Gastroesophageal sphincter (tissue), 4 donors: ENCODE data around the gene SLC12A6. TPM values are rescaled to one million over a fixed set of nuclear protein-coding genes. Genes with fewer than 3 reads are reported as not detected.
"Not testable (repeated sequence)": the region's sequence is repeated elsewhere in the genome, so short reads cannot be mapped to it uniquely, and the experiment has no call there.

ENCODE experiments used
- ATAC-seq: fragments of 150-250 bp; one replicate; pipeline ENCODE4 v1.9.1; 2016; ENCODE audit warnings: mild to moderate bottlenecking, moderate library complexity
- H3K27ac ChIP-seq, 4 donors: fragments of 200-600 bp; sonication (generic) in 3 of 4; 1 replicate in 3 of 4; 2 replicates in 1 of 4; pipeline ENCODE4 v1.5.1; 2016 to 2019
- H3K27me3 ChIP-seq: fragments of 200-600 bp; sonication (generic); one replicate; pipeline ENCODE4 v1.5.1; 2019
- H3K36me3 ChIP-seq, 2 donors: fragments of 200-600 bp; sonication (generic); one replicate each; pipeline ENCODE4 v1.5.1; 2019; ENCODE audit warnings: control low read depth in 1 of 2
- H3K4me1 ChIP-seq, 3 donors: fragments of 200-600 bp; sonication (generic); 1 replicate in 2 of 3; 2 replicates in 1 of 3; pipeline ENCODE4 v1.5.1; 2016 to 2019; ENCODE audit warnings: control low read depth in 2 of 3
- H3K4me3 ChIP-seq, 2 donors: fragments of 200-600 bp; sonication (generic); one replicate each; pipeline ENCODE4 v1.5.1; 2019; ENCODE audit warnings: mild to moderate bottlenecking in 1 of 2, moderate library complexity in 1 of 2
- H3K9me3 ChIP-seq, 3 donors: fragments of 200-600 bp; sonication (generic); one replicate each; pipeline ENCODE4 v1.5.1; 2017 to 2019; ENCODE audit warnings: control low read depth in 2 of 3
- EP300 ChIP-seq: sonication (generic); formaldehyde crosslinking; IDR thresholded peaks from one replicate; pipeline ENCODE4 v1.6.1; 2017; ENCODE audit warnings: antibody characterized with exemption, mild to moderate bottlenecking
- POLR2A ChIP-seq, 2 donors: fragments of 450-650 bp; IDR thresholded peaks; one replicate each; pipeline ENCODE4 v1.6.1; 2017; ENCODE audit warnings: antibody characterized with exemption in 2 of 2, mild to moderate bottlenecking in 2 of 2, moderate library complexity in 1 of 2
- POLR2AphosphoS5 ChIP-seq: sonication (generic); formaldehyde crosslinking; IDR thresholded peaks from one replicate; pipeline ENCODE4 v1.6.1; 2017; ENCODE audit warnings: antibody characterized with exemption
- WGBS, 2 donors: methylation state at CpG; one replicate each; pipeline ENCODE4 v1.1.5; 2018; ENCODE audit warnings: low coverage in 1 of 2; 5-methylcytosine and 5-hydroxymethylcytosine counted together
- small RNA-seq, 4 donors: library from RNA; depleted of rRNA; stranded (forward); fragments of <200 nt; gene quantifications; one replicate each; pipeline ENCODE3, GENCODE V24; 2016
- total RNA-seq, 4 donors: library from RNA; depleted of rRNA; stranded (reverse); fragments of >200 nt; gene quantifications; one replicate each; pipeline ENCODE4 v1.1.0, GENCODE V29; 2016
- TF ChIP-seq, protein P1 (sequence below), 4 experiments: fragments of 200-600 bp in 2 of 4; fragments of 450-650 bp in 2 of 4; sonication (generic) in 1 of 4; IDR thresholded peaks; one replicate each; pipeline ENCODE4 v1.5.1; 2017 to 2019; ENCODE audit warnings: antibody characterized with exemption in 4 of 4, mild to moderate bottlenecking in 2 of 4, moderate library complexity in 2 of 4

The SLC12A6 gene
- total RNA-seq, 4 donors from 2014 or later: 12.0 to 19.0 (median 15.7) TPM

DNA sequence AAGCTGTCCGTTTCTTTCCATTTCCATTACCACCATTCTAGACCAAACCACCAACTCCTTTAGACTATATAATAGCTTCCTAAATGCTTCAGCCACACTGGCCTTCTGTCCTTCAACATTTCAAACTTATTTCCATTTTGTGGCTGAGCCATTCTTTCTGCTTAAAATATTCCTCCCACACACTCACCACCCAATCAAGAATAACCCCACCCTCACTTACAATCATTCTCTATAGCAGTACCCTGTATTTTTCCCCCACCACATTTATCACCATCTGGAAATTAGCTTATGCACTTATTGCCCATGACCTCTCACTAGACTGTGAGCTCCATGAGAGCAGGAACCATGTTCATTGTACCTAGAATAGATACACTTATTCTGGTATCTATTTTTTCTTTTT, 134.3 kb downstream of the SLC12A6 start:
- peaks cover 0 to 8% of the 10 kb centered on the region in 2 donors for H3K36me3 ChIP-seq
- H3K4me1 ChIP-seq: peaks cover 0 to 10% (median 3%) of the 10 kb centered on the region in 3 donors
- TF ChIP-seq, protein P1, sequence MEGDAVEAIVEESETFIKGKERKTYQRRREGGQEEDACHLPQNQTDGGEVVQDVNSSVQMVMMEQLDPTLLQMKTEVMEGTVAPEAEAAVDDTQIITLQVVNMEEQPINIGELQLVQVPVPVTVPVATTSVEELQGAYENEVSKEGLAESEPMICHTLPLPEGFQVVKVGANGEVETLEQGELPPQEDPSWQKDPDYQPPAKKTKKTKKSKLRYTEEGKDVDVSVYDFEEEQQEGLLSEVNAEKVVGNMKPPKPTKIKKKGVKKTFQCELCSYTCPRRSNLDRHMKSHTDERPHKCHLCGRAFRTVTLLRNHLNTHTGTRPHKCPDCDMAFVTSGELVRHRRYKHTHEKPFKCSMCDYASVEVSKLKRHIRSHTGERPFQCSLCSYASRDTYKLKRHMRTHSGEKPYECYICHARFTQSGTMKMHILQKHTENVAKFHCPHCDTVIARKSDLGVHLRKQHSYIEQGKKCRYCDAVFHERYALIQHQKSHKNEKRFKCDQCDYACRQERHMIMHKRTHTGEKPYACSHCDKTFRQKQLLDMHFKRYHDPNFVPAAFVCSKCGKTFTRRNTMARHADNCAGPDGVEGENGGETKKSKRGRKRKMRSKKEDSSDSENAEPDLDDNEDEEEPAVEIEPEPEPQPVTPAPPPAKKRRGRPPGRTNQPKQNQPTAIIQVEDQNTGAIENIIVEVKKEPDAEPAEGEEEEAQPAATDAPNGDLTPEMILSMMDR (IDR thresholded peaks at IDR 0.05): no peak
- TF ChIP-seq EP300: no peak
- TF ChIP-seq POLR2A (IDR thresholded peaks at IDR 0.05): no peak
- no peak for TF ChIP-seq POLR2AphosphoS5
- H3K27ac ChIP-seq: no peak overlapping the region
- no peak for ATAC-seq
- no peaks in the 10 kb centered on the region for H3K9me3 ChIP-seq
- 67 to 71% methylated on average over 1 of the region's 1 CpG for WGBS, 2 donors
- no peaks in the 10 kb centered on the region for H3K27me3 ChIP-seq
- H3K4me3 ChIP-seq: no peak overlapping the region

DNA sequence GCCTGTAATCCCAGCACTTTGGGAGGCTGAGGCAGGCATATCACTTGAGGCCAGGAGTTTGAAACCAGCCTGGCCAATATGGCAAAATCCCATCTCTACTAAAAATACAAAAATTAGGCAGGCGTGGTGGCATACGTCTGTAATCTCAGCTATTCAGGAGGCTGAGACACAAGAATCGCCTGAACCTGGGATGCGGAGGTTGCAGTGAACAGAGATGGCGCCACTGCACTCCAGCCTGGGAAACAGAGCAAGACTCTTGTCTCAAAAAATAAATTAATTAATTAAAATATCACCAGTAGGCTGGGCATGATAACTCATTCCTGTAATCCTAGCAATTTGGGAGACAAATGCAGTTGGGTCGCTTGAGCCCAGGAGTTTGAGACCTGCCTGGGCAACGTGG, 144.3 kb downstream of the SLC12A6 start:
- not testable (repeated sequence) for H3K27me3 ChIP-seq, H3K36me3 ChIP-seq, H3K27ac ChIP-seq, H3K9me3 ChIP-seq, ATAC-seq, H3K4me3 ChIP-seq
- peaks cover 0 to 15% (median 0%) of the 10 kb centered on the region in 3 donors for H3K4me1 ChIP-seq
- 85 to 86% methylated on average over 7 of the region's 7 CpGs for WGBS, 2 donors

DNA sequence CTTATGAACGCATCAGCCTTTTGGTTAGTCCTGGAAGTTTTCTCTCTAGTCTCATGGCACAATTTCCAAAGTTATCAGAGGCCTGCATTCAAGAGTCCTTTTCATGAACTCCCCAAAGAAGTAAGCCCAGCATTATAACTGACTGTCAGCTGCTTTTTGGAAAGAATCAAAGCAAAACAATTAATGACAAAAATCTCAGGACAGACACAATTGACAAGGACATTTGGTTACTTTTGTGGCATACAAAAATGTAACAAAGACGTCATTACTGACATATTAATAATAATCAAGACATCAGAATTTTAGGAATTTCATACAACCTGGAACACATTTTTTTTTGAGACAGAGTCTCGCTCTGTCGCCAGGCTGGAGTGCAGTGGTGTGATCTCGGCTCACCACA, 148.9 kb downstream of the SLC12A6 start:
- ATAC-seq: no peak
- WGBS, 2 donors: 75% methylated on average over 5 of the region's 5 CpGs
- H3K4me1 ChIP-seq: peaks cover 0 to 31% (median 0%) of the 10 kb centered on the region in 3 donors
- no peaks in the 10 kb centered on the region for H3K27me3 ChIP-seq
- H3K9me3 ChIP-seq: no peaks in the 10 kb centered on the region
- no peak overlapping the region for H3K27ac ChIP-seq
- peaks cover 0 to 7% of the 10 kb centered on the region in 2 donors for H3K36me3 ChIP-seq
- no peak overlapping the region for H3K4me3 ChIP-seq
- TF ChIP-seq, protein P1 (IDR thresholded peaks at IDR 0.05): no peak
- no peak for TF ChIP-seq POLR2A (IDR thresholded peaks at IDR 0.05)
- no peak for TF ChIP-seq EP300
- no peak for TF ChIP-seq POLR2AphosphoS5

DNA sequence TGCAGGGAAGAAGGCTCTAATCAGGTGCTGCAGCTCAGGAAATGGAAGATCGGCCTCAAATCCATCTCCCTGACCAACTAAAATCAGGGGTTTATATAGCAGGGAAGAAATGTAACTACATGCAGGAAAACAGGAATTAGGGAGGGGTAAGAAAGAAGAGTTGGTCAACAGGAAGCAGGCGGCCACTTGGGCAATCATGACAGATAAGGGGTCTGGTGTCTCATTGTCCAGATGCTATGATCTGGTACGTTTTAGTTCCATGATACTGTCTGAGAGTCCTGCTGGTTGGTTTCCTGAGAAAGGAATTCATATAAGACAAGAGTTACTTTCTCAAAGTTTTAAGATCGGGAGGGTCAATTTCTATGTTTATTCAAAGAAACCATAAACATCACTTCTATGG, 151.9 kb downstream of the SLC12A6 start:
- Histone ChIP-seq H3K36me3 (peaks cover 0 to 7% of the 10 kb centered on the region in 2 donors), H3K9me3 (no peaks in the 10 kb centered on the region), H3K27ac (no peak overlapping the region), H3K4me1 (peaks cover 0 to 44% (median 0%) of the 10 kb centered on the region in 3 donors), H3K4me3 (no peak overlapping the region), H3K27me3 (no peaks in the 10 kb centered on the region)
- no peak for TF ChIP-seq POLR2A (IDR thresholded peaks at IDR 0.05)
- TF ChIP-seq, protein P1 (IDR thresholded peaks at IDR 0.05): no peak
- TF ChIP-seq EP300: no peak
- TF ChIP-seq POLR2AphosphoS5: no peak
- WGBS, 2 donors: 89 to 95% methylated on average over 3 to 4 of the region's 4 CpGs
- no peak for ATAC-seq

DNA sequence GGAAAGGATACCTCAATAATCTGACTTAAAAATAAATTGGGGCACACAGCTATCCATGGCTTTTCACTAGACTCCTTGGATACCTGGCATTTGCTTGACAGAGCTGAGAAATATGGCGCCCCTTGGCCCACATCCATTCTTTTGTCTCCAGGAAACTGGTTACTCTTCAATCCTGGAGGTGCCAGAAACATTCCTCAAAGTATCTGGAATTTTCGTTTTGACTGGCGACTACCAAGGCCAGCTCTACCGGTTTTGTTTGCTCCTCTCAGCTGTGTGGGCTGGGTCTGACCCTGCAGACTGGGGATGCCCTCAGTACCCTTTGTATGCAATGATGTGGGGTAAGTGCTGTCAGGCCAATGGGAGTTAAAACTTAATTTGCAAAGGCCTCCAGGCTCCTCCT, 154.6 kb downstream of the SLC12A6 start:
- 30 to 50% methylated on average over 1 to 4 of the region's 4 CpGs for WGBS, 2 donors
- H3K27ac ChIP-seq: no peak overlapping the region
- TF ChIP-seq POLR2AphosphoS5 (no peak), EP300 (no peak), POLR2A (IDR thresholded peaks at IDR 0.05) (no peak)
- TF ChIP-seq, protein P1 (IDR thresholded peaks at IDR 0.05): no peak
- H3K9me3 ChIP-seq: no peaks in the 10 kb centered on the region
- H3K4me3 ChIP-seq: no peak overlapping the region
- H3K4me1 ChIP-seq: peaks cover 0 to 26% (median 0%) of the 10 kb centered on the region in 3 donors
- ATAC-seq: no peak
- no peaks in the 10 kb centered on the region for H3K27me3 ChIP-seq
- H3K36me3 ChIP-seq: peaks cover 0 to 7% of the 10 kb centered on the region in 2 donors

Small RNA genes lying within 50 kb of the gene (small RNA-seq; reads per million reads assigned to genes)
- gene MIR1233-1 (0 reads per million in 4 donors), gene RF00019 (0 reads per million in 4 donors)

Other genes starting within 250 kb of the SLC12A6 start
- 10 to 100 TPM; 34.6 to 49.2 (median 43.2) TPM for gene EMC7, start 235.9 kb downstream of the SLC12A6 start, total RNA-seq
- gene PGBD4, start 235.7 kb downstream of the SLC12A6 start, total RNA-seq: 1 to 10 TPM in 3 of 4 donors, under 1 TPM in 1; 0.82 to 1.6 (median 1.4) TPM
- gene KATNBL1, start 127.7 kb downstream of the SLC12A6 start, total RNA-seq: 10 to 100 TPM; 28.6 to 60.7 (median 40.0) TPM
- gene EMC4, start 112.8 kb downstream of the SLC12A6 start, total RNA-seq: 100 to 1,000 TPM; 138 to 173 (median 161) TPM
- 100 to 1,000 TPM in 2 of 4 donors, 10 to 100 TPM in 2; 93.3 to 128 (median 108) TPM for gene NOP10, start 5.4 kb upstream of the SLC12A6 start, total RNA-seq
- under 1 TPM in 1 of 4 donors, not detected in 3; 0.12 TPM for gene NUTM1, start 5.5 kb upstream of the SLC12A6 start, total RNA-seq
- gene LPCAT4, start 29.4 kb upstream of the SLC12A6 start, total RNA-seq: 10 to 100 TPM in 3 of 4 donors, 1 to 10 TPM in 1; 6.8 to 13.5 (median 10.7) TPM
- gene GOLGA8A, start 100.0 kb upstream of the SLC12A6 start, total RNA-seq: 10 to 100 TPM in 3 of 4 donors, 1 to 10 TPM in 1; 6.0 to 66.5 (median 27.1) TPM
- gene GOLGA8B, start 245.9 kb upstream of the SLC12A6 start, total RNA-seq: 100 to 1,000 TPM in 1 of 4 donors, 10 to 100 TPM in 2, 1 to 10 TPM in 1; 1.6 to 180 (median 52.5) TPM